Stimulated activated CD4-positive, alpha-beta T cell treated with anti-CD3 and anti-CD28 coated beads, TNF-alpha, amount 100 ng/mL, for 24 hours (primary cell): ENCODE results near the gene MYZAP.
A peak's percentile ranks its signal among the peaks of the same experiment; 100 is the strongest.

ENCODE experiments used
- DNase-seq, 3 experiments: peaks; one replicate each; pipeline ENCODE4 v3.0.0-alpha.2; 2020; ENCODE audit warnings: low read depth in 3 of 3

Gene MYZAP, protein sequence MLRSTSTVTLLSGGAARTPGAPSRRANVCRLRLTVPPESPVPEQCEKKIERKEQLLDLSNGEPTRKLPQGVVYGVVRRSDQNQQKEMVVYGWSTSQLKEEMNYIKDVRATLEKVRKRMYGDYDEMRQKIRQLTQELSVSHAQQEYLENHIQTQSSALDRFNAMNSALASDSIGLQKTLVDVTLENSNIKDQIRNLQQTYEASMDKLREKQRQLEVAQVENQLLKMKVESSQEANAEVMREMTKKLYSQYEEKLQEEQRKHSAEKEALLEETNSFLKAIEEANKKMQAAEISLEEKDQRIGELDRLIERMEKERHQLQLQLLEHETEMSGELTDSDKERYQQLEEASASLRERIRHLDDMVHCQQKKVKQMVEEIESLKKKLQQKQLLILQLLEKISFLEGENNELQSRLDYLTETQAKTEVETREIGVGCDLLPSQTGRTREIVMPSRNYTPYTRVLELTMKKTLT

DNA sequence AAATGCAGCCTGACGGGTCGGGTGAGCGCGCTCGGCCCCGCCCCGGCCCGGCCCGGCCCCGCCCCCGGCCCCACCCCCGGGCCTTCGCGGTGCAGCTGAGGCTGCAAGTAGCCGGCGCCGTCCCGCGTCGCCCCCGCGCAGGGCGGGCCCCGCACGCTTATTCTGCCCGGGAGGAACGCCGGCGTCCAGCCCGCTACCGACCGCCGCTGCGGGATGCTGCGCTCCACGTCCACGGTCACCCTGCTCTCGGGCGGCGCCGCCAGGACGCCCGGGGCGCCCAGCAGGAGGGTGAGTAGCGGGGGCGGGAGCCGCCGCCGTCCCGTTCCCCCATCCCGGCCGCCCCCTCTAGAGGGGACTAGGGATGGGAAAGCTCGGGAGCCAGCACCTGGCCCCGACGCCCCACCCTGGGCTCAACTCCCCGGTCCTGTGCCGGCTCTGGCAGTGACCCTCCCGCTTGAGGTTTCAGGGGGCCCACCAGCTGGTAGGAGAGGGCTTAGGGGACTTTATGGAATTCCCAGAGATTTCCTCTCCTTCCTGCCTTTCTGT lies at the start of gene MYZAP:
Gene MYZAP (plus strand): TSS at position 83 of the 546 bp plus-strand sequence. CDS start 131 bp downstream, at position 214.
- peak; percentile 5 to 56 (median 32) for DNase-seq

GRCh38 chr15:57542505-57542817 lies 49.2 kb upstream of the MYZAP start:
- no peak for DNase-seq

DNA sequence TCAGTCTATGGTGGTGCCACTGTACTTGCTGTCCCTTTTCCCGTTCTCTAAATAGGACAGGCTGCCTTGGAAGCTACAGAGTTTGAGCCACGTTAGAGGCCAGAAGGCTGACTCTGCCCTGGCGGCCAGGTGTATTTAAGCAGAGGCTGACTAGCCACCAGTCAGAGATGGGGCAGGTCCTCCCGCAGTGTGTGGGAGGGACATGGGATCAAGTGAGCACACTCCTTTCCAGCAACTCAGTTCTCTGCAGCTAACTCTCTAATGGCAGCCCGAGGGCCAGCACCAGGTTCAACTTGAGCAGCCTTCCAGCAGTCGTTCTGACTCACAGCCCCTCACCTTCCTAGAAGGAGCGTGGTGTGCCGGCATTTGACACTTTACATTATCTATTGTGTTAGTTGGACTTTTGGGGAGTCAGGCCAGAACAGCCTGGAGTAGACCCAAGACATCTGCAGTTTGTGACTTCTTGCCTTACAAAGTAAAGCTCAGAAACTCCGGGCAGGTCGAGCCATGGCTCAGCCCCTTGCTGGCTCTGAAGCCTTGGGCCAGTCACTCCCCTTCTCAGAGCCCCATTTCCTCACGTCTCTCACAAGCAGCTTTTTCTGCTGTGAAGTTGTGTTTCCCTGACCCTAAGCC lies 46.7 kb upstream of the MYZAP start:
- no peak for DNase-seq

- no peak for DNase-seq
Observed at GRCh38 chr15:57545995-57546394, 45.7 kb upstream of the MYZAP start.

DNA sequence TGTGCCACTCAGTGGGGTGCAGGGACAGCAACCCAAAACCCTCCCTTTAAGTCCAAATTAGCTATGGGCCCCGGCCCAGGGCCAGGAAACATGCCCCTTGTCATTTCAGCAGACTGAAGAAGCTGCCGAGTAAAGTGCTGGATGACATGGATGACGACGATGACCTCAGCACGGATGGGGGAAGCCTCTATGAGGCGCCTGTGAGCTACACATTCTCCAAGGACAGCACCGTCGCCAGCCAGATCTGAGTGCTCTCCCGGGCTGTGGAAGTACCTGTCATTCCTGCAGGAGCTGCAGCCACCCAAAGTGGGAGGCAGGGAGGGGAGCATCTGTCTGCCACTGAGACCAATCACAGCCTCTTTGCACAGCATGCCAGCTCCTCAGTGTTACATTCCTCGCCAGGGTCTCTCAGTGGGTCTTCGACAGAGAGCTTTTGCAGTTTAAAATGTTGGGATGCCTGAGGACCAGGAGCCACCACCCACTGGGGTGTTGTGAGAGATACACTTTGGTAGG lies 44.4 kb upstream of the MYZAP start:
- no peak for DNase-seq

DNA sequence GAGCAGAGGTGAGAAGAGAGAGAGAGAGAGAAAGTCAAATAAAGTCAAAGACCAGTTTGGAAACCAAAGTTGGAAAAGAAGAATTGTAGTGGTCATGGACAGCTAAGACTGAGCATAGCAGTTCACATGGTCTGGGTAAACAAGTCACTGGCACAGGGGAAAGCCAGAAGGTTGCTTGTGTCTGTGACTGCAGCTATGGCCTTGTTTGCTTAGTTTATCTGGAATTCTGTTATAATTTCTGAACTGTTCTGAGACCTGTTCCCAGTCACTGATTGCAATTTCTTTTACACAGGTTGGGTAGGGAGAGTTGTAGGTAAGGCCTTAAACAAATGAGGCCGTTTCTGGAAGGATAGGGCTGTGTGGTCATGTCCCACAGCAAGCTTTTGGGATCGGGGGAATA lies 43.4 kb upstream of the MYZAP start:
- no peak for DNase-seq

DNA sequence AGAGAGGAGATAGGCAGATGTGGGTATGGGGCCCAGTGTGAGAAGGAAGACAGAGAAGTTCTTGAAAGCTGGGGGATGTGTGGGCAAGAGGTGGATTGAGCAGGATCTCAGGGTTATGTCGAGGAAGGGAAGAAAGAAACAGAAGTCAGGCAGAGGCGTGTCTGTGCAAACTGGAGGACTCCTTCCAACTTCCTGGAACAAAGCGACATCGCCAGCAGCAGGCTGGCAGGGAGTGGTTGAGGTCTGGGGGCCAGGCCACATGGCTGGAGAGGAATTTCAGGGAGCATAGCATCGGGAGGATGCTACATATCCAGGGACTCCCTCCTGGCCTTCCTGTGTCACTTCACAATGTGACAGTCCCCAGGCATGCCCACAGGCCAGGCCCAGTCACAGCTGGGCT lies 42.9 kb upstream of the MYZAP start:
- no peak for DNase-seq

- no peak for DNase-seq
Observed at GRCh38 chr15:57549935-57550334, 41.8 kb upstream of the MYZAP start.

GRCh38 chr15:57550640-57551039 lies 41.1 kb upstream of the MYZAP start:
- DNase-seq, result no peak

GRCh38 chr15:57551715-57552677 lies 39.7 kb upstream of the MYZAP start:
- DNase-seq, result no peak

DNA sequence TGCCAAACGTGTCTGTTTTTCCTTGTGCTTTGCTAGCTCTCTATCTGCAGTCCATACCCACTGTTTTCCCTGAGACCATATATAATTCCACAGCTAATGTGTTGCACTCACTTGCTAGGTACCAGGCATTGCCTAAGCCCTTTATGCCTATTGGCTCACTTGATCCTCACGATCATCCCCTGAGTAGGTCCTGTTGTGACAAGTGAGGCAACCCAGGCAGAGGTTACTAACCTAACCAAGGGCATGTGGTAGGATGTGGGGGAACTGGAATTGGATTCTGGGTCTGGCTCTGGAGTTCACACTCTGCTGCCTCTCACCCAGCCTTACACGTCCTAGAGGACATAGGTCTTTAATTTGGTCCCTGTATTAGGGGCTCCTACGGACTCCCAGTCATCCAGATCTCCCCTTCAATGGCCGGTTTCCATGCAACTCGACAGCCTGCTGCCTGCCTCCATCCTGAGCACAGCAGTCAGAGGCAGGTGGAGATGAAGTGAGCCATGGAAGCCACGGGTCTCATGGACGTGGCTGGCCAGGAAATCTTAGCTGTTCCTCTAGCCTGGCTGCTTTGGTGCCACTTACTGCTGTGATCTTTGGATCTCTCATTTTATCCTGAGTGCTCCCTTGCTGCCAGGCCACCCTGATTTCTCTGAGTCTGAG lies 38.9 kb upstream of the MYZAP start:
- DNase-seq, result no peak

GRCh38 chr15:57553526-57553925 lies 38.2 kb upstream of the MYZAP start:
- DNase-seq, result no peak

DNA sequence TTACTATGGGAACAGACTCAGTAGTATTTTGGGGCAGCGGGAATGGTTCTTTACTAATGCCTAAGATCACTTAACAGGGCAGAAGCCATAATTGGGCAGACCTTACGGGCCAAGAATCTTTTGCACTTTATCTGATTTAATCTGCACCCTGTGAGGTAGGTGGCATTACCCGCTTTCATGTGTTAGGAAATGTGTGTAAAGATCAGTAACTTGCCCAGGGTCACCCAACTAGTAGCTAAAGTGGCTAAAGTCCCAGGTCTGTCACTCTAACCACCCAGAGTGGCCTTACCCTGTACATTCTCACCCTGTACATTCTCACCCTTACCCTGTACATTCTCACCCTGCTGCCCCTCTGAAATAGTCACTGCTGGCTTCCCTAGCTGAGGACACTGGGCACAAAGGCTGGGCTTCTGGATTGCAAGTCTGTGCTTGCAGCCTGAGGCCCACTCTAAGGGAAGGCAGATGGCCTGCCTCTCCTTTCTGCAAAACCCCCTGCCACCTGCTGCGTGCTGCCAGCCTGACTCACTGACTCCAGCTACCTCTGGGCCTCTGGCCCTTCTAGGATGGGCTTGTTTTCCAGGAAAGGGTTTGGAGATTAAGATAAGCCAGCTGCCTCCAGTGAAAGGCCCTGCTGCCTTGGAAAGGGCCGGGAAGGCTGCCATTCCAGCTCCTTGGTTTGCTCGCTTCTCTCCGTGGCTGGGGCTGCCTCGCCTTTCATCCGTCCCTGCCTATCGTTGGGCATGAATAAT lies 37.5 kb upstream of the MYZAP start:
- DNase-seq, result no peak

GRCh38 chr15:57554812-57555179 lies 36.9 kb upstream of the MYZAP start:
- no peak for DNase-seq

- DNase-seq, result no peak
Observed at GRCh38 chr15:57555270-57555669, 36.4 kb upstream of the MYZAP start.

GRCh38 chr15:57556040-57556439 lies 35.7 kb upstream of the MYZAP start:
- no peak for DNase-seq

- DNase-seq, result no peak
Observed at GRCh38 chr15:57557267-57557666, 34.4 kb upstream of the MYZAP start.

DNA sequence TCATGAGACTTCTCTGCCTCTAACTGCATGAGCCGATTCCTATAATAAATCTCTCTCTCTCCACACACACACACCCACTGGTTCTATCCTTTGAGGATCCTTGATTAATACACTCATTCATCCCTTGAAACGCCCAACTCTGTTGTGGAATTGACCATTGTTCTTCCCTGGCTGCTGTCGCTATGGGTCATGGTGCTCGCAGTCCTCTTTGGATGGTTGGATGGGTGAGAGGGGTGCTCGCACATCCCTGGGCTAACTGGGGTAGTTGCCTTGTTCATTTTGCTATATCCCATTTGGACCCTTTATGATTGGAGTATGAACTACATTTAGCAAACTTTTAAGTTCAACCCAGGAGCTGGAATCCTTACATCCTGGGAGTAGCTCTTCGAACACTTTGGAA lies 33.9 kb upstream of the MYZAP start:
- no peak for DNase-seq

- DNase-seq, result peak; percentile 58 to 73 (median 60)
Observed at GRCh38 chr15:57559875-57560274, 31.8 kb upstream of the MYZAP start.

DNA sequence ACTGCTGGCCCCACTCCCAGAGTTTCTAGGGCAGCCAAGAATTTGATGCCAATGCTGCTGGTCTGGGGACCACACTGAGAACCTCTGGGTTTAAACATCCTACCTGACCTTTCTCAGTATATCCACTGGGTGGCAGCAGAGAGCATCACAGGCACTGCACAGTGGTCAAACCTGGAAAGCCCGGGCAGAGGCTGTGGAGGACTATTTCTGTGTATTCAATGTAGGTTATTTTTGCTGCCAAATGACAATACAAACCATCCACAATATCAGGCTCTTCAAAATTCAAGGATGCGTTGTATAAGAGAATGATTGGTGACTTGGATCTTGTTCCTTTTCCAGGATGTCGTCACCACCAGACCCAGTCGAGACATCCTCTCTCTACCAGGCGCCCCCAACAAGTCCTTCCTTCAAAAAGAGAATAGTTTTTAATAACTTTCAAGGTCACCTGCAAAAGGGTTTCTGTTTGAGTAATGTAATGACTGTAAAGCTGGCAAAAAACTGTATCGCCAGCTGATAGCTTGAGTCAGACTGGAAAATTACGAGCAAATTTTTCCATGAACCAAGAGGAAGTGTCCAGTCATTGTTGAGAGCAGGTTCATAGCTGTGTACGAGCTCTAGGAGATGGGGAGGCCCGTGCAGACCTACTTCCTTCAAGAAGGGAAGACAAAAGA lies 30.5 kb upstream of the MYZAP start:
- DNase-seq, result peak; percentile 43 to 53 (median 46)
